PC-9 (cell line): ENCODE measurements around the gene HMOX1.

Source experiments
- EZH2 ChIP-seq: fragments of 200-600 bp; sonication (generic); IDR thresholded peaks from 2 replicates; pipeline ENCODE4 v1.8.0; 2017; ENCODE audit warnings: antibody characterized with exemption, low read depth
- TF ChIP-seq, protein P1 (sequence below): fragments of 200-600 bp; sonication (generic); conservative IDR thresholded peaks from 2 replicates; pipeline ENCODE4 v1.6.1; 2017; ENCODE audit warnings: mixed run types, antibody characterized with exemption, mild to moderate bottlenecking, moderate library complexity

DNA sequence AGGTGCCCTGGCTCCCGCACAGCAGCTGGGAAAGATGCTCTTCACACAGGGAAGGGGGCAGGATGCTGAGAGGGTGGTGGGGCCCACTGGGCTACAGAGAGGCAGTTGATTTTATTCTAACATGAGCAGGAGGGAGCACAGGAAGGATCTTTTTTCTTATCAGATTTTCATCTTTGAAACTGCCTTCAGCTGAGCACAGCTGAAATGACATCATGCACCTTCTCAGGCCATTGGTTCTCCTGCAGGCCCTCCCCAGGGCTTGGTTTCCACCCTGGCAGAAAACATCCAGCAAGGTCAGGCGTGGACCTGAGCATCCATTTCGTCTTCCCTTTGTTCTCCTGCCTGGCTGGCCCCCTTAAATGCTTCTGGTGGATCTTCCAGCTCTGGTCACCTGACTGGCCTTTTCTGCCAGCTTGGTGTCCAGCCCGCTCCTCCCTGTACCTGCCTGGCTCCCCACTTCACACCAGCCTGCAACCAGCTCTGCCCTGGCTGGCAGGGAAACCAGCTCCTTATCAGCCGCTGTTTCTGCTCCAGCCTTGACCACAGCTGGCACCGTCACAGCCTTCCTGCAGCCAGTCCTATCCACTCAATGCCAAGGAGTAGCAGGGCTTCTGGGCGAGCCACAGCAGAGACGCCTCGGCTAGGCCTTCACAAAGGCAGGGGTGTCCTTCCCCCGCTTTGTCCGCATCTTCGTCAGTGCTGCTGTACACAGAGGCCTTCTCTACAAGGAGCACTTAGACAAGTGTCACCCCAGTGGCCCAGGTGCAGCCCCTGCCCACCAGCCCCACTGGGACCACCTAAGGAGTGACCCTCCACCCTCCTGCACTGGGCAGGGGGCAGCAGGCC lies 44.7 kb upstream of the HMOX1 start:
- TF ChIP-seq, protein P1, sequence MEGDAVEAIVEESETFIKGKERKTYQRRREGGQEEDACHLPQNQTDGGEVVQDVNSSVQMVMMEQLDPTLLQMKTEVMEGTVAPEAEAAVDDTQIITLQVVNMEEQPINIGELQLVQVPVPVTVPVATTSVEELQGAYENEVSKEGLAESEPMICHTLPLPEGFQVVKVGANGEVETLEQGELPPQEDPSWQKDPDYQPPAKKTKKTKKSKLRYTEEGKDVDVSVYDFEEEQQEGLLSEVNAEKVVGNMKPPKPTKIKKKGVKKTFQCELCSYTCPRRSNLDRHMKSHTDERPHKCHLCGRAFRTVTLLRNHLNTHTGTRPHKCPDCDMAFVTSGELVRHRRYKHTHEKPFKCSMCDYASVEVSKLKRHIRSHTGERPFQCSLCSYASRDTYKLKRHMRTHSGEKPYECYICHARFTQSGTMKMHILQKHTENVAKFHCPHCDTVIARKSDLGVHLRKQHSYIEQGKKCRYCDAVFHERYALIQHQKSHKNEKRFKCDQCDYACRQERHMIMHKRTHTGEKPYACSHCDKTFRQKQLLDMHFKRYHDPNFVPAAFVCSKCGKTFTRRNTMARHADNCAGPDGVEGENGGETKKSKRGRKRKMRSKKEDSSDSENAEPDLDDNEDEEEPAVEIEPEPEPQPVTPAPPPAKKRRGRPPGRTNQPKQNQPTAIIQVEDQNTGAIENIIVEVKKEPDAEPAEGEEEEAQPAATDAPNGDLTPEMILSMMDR: no peak
- no peak for TF ChIP-seq EZH2
